ENCODE data around the gene VPS35L. TPM values are rescaled to one million over a fixed set of nuclear protein-coding genes. Genes with fewer than 3 reads are reported as not detected.

VPS35L gene
- total RNA-seq, 2 donors from 2014 or later, result 27.0 to 28.3 TPM

GRCh38 chr16:19621445-19621844 is 65.9 kb downstream of the VPS35L start:
- no peak overlapping the region for H3K27ac ChIP-seq
- no peaks in the 10 kb centered on the region for H3K4me1 ChIP-seq
- no peaks in the 10 kb centered on the region for H3K27me3 ChIP-seq
- H3K9me3 ChIP-seq, result no peaks in the 10 kb centered on the region
- peaks cover 15% of the 10 kb centered on the region for H3K36me3 ChIP-seq
- no peak for TF ChIP-seq CTCF (IDR thresholded peaks at IDR 0.05)
- DNase-seq (ENCODE audit: low spot score), result no peak
- H3K4me3 ChIP-seq, result no peak overlapping the region

- Histone ChIP-seq H3K27me3 (no peaks in the 10 kb centered on the region), H3K36me3 (peaks cover 21% of the 10 kb centered on the region), H3K27ac (no peak overlapping the region), H3K4me3 (no peak overlapping the region), H3K4me1 (no peaks in the 10 kb centered on the region), H3K9me3 (no peaks in the 10 kb centered on the region)
- no peak for DNase-seq (ENCODE audit: low spot score)
- TF ChIP-seq CTCF (IDR thresholded peaks at IDR 0.05), result no peak
Measured at GRCh38 chr16:19625039-19625438, 69.5 kb downstream of the VPS35L start.

- Histone ChIP-seq H3K9me3 (no peaks in the 10 kb centered on the region), H3K27ac (no peak overlapping the region), H3K4me3 (no peak overlapping the region), H3K27me3 (no peaks in the 10 kb centered on the region), H3K36me3 (peaks cover 33% of the 10 kb centered on the region), H3K4me1 (no peaks in the 10 kb centered on the region)
- no peak for DNase-seq (ENCODE audit: low spot score)
- no peak for TF ChIP-seq CTCF (IDR thresholded peaks at IDR 0.05)
Measured at GRCh38 chr16:19636436-19637267, 81.1 kb downstream of the VPS35L start.

- Histone ChIP-seq H3K4me1 (peaks cover 0 to 14% of the 10 kb centered on the region in 2 donors), H3K4me3 (no peak overlapping the region), H3K27ac (peak overlapping the region in 1 of 2 donors; percentile 38), H3K36me3 (peaks cover 11% of the 10 kb centered on the region), H3K27me3 (no peaks in the 10 kb centered on the region), H3K9me3 (no peaks in the 10 kb centered on the region)
- no peak for DNase-seq (ENCODE audit: low spot score)
- TF ChIP-seq CTCF (IDR thresholded peaks at IDR 0.05), result no peak
Measured at GRCh38 chr16:19639986-19640421, 84.5 kb downstream of the VPS35L start.

- H3K4me1 ChIP-seq, result peaks cover 0 to 26% of the 10 kb centered on the region in 2 donors
- no peak for DNase-seq (ENCODE audit: low spot score)
- peaks cover 10% of the 10 kb centered on the region for H3K36me3 ChIP-seq
- no peak for TF ChIP-seq CTCF (IDR thresholded peaks at IDR 0.05)
- no peaks in the 10 kb centered on the region for H3K9me3 ChIP-seq
- H3K27ac ChIP-seq, result peak overlapping the region in 1 of 2 donors; percentile 84
- no peak overlapping the region for H3K4me3 ChIP-seq
- no peaks in the 10 kb centered on the region for H3K27me3 ChIP-seq
Measured at GRCh38 chr16:19642501-19642900, 87.0 kb downstream of the VPS35L start.

Data from right atrium auricular region (tissue), 2 donors.